ENCODE results near the gene STEAP3.

The STEAP3 gene

DNA sequence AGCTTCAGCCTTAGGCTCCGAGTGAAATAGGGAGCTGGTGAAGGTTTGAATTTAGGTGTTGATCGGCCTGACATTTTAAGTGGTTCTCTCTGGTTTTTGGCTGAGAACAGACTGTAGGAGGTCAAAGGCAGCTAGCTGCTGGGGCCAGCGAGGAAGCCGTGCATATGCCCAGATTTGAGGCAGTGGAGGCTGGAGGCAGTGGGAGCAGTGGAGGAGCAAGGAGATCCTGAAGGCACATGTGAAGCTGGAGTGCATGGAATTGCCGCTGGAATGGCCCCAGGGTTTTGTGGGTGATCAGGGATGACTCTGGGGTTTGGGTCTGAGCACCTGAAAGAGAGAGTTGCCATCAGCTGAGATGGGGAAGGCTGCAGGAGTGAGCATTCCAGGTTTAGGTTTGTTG lies 25.1 kb downstream of the STEAP3 start:
- no peak for DNase-seq

DNA sequence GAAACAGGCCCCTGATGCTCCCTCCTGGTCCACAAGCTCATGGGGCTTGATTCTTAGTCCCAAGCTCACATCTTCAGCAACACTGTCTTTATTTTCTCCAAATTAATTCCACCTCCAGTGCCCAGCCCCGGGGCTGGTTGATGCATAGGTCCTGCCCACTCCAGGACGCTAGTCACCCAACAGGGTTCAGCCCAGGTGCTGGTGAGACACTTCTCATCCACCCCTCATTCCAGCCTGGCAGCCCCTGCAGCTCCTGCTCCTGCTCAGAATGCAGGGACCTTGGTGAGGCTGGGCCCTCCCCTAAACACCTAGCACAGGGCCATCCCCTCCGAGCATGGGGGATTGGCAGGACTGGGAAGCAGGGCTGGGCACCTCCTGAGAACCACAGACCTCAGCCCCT lies 25.7 kb downstream of the STEAP3 start:
- DNase-seq, result no peak

DNA sequence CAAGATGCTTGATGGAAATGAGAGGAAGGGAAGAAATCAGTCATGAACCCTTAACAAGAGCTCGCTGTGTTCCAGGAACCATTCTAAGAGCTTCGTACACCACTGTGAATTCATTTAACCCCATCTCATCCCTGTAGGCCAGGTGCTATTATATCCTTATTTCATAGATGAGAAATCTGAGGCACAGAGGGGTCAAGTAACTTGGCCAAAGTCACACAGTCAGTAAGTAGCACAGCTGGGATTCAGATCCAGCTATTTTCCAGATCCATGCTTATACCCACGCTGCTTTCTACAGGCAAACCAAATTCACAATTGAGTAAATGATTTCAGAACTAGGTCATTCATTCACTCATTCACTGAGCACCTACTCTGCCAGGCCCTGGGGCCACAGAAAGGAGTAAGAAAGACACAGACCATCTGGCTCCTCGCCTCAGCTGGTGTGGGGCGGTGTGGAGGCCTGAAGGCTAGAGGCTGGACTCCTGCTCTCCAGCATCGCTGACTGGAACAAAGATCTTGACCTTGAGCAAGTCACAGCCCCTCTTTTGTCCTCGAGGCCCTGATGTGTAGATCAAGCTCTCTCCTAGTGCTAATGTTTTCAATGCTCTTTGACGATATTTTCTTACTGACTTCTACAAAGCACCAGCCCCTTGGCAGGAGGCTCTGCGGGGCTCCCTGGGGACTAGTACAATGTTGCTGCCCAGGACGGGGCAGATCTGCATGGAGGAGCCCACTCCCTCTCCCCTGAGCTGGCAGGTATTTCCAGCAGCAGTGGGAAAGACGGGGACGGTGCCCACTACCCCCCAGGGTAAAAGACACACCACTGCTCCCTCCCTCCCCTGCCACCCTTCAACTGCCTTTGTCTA lies 26.5 kb downstream of the STEAP3 start:
- DNase-seq, result no peak

DNA sequence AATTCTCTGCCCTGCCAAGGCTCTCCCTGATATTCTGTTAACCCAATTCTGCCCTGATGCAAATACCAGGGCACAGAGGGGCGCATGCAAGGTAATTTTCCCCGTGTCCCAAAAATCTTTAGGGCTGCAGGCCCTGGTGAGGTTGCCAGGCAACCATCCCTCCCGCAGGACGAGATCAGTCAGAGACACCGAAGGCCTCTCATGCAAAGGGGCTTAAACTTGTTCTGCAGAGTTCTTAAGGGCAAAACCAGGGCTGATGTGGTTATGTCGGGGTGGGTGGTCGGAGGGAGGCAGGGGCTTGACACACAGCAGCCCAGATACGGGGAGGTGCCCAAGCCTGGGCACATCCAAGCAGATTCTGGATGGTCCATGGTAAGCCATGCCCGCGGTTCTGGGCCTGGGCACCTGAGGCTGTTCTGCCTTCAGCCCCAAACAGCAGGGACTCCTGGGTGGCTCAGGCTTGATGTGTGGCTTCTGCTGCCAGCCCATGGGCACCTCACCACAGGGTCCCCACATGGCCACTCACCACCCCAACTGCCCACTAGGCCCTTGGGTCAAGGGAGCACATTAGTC lies 27.2 kb downstream of the STEAP3 start:
- DNase-seq, result no peak

DNA sequence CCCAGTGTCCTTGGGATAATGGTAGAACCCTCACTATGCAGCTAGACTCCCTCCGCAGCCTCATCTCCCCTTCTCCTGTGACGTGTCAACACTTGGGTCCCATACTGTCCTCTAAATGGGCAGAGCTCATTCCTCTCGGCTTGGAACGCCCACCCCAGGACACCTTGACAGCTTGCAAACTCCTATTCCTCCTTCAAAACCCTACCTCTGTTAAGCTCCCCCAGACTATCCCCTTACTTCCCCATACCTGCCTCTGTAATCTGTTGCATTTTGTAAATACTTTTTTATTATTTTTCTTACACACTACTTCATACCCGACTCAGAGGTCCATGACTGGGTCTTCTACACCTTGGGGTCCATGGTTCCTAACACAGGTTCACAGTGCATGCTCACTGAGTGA lies 28.0 kb downstream of the STEAP3 start:
- DNase-seq, result no peak

DNA sequence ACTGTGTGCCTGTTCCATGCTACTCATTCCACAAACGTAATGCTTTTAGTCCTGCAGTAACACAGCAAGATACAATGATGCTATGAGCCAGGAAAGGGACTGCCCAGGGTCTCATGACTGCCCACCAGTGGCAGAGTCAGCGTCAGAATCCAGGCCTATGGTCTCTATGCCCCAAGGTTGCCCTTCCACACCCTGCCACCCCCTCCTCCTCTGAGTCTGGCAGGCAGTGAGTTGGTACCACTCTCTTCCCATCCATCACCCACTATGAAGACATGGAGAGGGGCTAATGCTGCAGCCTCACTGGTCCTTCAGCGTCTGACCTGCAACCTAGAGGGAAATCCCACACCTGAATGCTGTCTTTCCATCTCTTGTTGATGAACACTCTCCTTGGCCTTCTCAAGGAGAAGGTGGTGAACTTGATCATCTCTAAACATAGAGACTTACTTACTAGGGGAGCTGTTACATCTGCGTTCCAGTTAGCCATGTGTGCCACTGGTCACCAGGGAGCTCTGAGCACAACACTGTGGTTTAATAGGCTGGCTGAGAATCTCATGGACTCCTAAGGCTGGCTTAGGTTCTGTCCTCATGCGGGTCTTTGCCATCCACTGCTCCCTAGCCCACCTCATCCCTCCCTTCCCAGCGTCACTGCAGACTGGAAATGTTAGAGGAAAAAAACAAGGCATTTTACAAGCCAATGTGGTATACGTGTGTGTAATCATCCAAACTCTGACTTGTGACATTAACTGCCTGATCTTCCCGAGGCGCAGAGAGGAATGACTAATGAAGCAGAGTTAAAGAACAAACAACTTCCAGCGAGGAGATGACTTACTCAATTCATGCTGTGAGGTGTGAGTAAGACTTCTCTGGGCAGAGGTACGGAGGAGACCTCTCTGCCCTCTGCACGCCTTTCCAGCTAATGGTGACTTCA lies 28.8 kb downstream of the STEAP3 start:
- no peak for DNase-seq

DNA sequence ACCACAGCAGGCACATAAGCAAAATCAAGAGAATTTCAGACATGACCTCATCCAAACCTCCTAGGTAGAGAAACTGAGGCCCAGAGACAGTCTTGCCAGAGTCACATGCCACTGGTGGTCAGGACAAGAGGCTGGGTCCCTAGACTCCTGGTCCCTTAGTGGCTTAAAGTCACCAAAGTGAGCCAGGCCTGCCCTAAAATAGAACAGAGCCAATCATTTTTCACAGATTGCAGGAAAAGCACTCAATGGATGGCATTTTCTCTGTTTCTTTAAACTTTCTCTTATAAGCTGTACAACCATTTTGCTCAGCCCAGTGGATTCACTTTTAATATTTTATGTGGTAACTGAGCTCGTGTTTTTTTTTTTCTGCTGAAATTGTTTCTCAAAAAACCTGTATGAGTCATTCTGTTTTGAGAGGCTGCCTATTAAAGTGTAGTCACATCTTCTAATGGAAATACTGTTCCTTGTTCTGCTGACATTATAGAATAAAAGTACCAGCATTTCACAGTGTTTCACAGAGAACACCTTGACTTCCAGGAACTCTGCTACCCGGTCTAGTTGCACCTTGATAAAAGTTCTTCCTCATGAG lies 29.6 kb downstream of the STEAP3 start:
- DNase-seq, result no peak

DNA sequence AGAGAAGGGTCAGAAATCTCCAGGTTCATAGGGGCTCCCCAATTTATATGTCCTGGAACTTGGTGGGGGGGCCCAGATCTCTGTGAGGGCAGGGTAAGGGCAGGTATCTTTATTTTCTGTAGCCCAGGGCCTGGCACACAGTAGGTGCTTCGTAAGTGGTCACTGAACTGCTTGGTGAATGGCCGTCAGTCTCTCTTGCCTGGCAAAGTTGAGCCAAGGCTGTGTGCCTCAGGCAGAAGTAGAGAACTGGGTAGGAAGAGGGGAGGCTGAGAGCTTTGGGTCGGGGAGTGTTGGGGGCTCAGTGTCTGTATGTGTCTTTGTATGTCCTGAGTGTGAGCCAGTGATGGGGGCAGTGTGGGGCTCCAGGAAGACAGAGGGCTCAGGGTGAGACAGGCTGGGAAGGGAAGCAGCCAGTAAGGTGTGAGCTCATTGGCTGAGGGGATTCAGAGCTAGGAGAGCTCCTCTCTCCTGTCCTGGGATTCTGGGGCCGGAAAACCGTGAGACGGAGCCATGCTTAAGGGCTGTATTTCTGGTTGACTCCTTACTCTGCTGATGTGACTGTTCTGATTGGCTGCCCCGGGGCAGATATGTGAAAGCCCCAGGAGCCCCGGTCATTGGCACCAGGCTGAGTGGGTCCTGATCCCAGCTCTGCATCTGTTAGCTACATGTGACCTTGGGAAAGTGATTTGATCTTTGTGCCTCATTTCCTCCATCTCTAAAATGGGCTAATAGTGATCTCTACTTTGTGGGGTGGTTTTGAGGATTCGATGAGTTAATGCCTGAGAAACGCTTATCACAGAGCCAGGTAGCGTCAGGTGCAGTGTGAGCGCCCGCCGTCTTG lies 30.3 kb downstream of the STEAP3 start:
- no peak for DNase-seq

DNA sequence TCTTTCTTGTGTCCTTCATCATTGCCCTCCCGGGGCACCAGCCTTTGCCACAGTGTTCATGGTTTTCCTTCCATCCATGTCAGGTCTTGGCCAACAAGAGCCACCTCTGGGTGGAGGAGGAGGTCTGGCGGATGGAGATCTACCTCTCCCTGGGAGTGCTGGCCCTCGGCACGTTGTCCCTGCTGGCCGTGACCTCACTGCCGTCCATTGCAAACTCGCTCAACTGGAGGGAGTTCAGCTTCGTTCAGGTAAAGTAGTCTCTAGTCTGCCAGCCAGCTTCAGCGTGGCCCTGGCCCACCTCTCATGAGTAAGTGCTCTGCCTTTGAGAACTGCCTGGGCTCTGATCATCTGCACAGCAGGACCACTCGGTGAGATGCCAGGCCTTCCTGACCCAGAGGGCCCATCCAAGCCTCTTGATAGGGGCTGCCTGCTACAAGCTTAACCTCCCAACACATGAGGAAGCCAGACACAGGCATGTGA lies 31.0 kb downstream of the STEAP3 start:
- DNase-seq, result no peak

DNA sequence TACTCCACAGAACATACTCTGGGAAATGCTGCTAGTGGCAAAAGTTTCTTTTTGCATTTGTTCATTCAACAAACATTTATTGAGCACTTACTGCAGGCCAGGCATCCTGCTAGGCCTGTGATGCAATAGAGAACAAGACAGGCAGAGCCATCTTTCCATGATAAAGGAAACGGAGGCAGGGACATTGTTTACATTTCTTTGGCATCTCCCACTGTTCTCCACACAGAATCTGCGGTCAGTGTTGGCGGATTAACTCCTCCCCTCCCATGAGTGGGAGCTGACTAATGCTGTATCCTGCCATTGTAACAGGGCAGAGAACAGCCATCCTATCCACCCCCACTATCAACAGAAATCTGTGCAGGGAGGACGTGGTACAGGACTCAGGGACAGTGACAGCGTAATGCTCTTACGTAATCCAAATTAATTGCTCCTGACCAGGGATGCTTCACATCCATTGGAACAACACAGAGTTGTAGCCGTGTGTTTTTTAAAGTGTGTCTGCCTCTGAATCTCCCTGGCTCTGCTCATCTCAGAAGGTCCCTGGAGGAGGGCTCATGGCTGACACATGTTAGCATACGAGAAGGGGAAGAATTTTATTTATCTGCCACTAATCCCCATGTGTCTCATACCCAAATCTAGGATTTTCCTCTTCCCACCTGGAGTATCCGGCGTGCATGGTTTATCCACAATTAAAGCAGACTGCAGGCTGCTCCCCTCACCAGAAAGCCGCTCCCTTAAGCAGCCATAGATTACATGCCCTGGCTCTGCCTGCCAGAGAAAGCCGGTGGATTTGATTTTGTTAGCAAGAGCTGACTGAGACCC lies 32.3 kb downstream of the STEAP3 start:
- peak; percentile 22 for DNase-seq

DNA sequence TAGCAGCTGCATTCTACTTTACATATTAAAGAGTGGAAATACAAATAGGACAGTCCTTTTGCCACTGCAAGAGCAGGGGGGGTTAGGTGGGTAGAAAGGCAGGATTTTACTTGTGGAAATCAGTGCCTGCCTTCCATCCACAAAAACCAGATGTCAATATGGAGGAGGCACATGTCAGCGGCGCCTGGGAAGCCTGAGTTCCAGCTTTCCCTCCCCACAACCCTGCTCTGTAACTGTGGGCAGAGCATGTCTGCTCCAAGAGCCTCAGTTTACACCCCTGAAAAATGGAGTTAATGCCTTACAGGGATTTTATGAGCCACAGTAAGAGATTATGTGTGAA lies 32.9 kb downstream of the STEAP3 start:
- DNase-seq, result no peak

DNA sequence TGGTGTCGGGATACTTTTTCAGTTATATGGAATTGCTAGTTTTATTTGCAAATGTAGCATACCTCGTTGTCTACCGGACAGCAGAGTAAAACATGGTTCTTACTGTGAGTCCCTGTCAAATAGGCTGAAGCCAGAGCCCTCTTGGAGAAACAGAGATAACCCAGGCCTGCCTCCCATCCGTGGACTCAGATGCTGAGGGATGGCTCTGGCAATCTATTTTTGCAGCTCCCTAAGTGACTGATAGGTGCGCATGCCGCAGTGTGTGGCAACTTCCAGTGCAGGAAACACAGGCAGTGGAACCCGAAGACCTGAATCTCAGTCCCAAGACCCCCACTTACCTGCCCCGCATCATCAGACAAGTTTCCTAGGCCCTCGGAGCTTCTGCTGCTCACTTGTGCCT lies 33.6 kb downstream of the STEAP3 start:
- no peak for DNase-seq

DNA sequence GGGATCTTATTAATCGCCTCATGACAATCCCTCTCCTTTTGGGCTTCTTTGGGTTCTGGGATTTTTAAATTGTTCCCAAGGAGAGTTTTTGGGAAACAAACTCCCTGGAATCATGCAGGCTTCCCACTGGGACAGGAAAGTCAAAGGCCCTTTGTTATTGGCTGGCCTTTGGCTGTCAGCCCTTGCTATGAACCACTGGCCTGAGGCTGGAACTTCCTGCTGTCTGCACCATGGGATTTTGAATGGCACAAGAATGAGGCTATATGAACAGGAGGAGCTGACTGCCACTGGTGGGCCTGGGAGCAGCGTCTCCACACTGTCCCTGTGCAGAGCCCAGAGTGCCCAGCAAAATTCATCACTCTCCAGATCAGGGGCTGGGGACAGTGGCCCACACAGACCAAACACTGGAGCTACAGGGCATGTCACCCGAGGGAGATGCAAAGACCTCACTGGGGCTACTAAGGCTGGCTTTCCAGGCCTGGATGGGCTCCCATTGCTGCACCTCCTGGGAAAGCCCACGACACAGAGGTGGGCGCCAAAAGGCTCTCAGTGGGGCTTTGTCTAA lies 35.7 kb downstream of the STEAP3 start:
- DNase-seq, result no peak

DNA sequence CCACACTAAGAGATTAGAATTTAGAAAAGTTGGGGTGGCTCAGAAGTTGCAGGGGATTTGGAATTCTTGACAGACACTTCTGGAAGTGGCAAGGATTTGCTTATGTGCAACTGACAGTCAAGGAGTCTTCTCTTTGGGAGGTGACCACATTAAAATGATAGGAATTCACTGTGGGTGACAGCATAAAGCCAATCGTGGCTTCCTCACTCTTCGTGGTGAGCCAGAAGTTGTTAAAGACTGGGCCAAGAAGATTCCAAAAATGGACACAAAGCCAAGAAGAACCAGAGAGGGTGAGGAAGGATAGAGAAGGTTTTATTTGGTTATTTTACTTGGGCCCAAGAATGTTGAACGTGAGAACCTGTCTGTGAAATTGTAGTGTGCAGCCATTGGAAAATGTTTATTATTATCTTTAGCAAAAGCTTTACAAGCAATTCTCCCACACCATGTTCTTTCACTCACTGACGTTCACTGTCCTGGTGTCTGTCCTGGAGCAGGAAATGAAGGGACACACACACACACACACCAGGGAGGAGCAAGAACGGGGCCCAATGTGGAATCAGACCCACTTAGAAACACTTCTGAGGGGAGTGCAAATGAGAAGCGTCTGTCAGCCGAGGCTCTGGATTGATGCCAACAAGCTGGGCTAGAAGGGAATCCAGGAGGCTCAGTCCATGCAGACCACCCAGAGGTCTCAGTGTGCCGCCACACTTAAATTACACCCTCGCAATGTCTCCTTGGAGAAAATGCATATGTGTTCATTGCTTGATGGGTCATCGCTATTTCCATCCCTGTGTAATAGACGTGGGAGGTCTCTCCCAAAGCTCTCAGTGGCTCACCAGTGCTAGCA lies 37.2 kb downstream of the STEAP3 start:
- no peak for DNase-seq

DNA sequence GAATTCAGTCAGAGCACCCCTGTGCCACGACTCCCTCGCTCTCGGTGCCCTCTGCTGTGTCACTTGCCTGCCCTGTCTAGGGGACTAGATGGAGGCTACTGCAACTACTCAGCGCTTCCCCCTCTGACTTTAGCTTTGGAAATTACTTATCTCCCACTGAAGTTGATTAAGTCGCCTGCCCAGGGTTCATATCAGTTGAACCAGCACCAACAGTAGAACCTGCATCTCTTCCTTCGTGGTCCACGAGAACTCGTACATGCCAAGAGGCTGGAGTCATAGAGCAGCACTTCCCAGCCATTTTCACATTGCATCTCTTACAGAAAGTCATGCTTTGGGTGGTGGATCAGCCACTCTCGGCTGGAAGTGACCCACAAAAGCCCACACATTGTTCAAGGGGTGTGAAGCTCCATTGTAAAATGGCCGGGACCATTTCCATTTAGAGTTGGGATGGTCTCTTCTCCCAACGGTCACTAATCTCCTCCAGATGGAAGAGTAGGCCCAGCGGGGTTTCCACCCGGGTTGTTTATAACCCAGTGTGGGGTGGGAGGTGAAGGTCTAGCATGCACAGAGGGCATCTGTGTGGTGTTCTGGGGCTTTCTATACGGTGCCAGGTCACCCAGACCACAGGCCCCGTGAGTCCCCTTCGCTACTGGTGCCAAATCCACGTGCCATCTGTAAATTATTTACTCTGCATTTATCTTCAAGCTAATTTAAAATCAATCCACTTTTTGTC lies 38.0 kb downstream of the STEAP3 start:
- DNase-seq, result no peak

DNA sequence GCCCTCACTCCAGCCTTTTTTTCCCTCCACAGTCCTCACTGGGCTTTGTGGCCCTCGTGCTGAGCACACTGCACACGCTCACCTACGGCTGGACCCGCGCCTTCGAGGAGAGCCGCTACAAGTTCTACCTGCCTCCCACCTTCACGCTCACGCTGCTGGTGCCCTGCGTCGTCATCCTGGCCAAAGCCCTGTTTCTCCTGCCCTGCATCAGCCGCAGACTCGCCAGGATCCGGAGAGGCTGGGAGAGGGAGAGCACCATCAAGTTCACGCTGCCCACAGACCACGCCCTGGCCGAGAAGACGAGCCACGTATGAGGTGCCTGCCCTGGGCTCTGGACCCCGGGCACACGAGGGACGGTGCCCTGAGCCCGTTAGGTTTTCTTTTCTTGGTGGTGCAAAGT lies 39.4 kb downstream of the STEAP3 start:
- DNase-seq, result no peak

DNA sequence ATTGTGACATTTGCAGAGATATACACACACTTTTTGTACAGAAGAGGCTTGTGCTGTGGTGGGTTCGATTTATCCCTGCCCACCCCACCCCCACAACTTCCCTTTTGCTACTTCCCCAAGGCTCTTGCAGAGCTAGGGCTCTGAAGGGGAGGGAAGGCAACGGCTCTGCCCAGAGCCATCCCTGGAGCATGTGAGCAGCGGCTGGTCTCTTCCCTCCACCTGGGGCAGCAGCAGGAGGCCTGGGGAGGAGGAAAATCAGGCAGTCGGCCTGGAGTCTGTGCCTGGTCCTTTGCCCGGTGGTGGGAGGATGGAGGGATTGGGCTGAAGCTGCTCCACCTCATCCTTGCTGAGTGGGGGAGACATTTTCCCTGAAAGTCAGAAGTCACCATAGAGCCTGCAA lies 40.0 kb downstream of the STEAP3 start:
- no peak for DNase-seq

DNA sequence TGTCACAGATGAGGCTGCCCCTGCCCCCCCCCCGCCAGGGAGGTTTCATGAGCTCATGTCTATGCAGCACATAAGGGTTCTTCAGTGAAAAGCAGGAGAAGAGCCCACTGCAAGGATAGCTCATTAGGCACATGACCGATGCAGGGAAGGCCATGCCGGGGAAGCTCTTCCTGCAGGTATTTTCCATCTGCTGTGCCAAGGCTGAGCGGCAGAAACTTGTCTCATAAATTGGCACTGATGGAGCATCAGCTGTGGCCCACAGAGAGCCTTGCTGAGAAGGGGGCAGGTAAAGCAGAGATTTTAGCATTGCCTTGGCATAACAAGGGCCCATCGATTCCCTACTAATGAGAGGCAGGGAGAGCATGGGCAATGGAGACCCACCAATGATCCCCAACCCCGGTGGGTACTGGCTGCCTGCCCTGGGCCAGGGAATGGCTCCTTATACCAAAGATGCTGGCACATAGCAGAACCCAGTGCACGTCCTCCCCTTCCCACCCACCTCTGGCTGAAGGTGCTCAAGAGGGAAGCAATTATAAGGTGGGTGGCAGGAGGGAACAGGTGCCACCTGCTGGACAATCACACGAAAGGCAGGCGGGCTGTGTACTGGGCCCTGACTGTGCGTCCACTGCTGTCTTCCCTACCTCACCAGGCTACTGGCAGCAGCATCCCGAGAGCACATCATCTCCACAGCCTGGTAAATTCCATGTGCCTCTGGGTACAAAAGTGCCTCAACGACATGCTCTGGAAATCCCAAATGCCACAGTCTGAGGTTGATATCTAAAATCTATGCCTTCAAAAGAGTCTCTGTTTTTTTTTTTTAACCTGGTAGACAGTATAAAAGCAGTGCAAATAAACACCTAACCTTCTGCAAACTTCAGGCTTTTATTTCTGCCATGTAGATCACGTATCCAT lies 41.4 kb downstream of the STEAP3 start:
- peak; percentile 28 for DNase-seq

Measured in NCI-H2107 (cell line).